Right lobe of liver (tissue), 6 donors: Measurements from ENCODE around the gene R3HDM2. TPM values are rescaled to one million over a fixed set of nuclear protein-coding genes. Genes with fewer than 3 reads are reported as not detected.

ENCODE experiments used
- ATAC-seq, 4 donors: fragments of 200-7000 bp; cut with Tn5 transposase; one replicate each; pipeline ENCODE4 v1.9.1; 2020; ENCODE audit warnings: mild to moderate bottlenecking in 4 of 4, moderate library complexity in 4 of 4
- DNase-seq, 3 donors: peaks; one replicate each; pipeline ENCODE4 v3.0.0-alpha.2; 2020
- H3K27ac ChIP-seq, 3 donors: fragments of 200-600 bp; one replicate each; pipeline ENCODE4 v1.8.0; 2022
- H3K27me3 ChIP-seq, 2 donors: fragments of 200-600 bp; one replicate each; pipeline ENCODE4 v1.8.0; 2022
- H3K36me3 ChIP-seq, 4 donors: fragments of 200-600 bp; sonication (generic) in 1 of 4; one replicate each; pipeline versions ENCODE4 v1.5.1 to v1.8.0; 2017 to 2022; ENCODE audit warnings: control low read depth in 1 of 4
- H3K4me1 ChIP-seq, 4 donors: fragments of 200-600 bp; sonication (generic) in 1 of 4; one replicate each; pipeline versions ENCODE4 v1.5.1 to v1.8.0; 2017 to 2022; ENCODE audit warnings: control low read depth in 1 of 4
- H3K4me3 ChIP-seq, 3 donors: fragments of 200-600 bp; one replicate each; pipeline ENCODE4 v1.8.0; 2022
- H3K9me3 ChIP-seq, 4 donors: fragments of 200-600 bp; sonication (generic) in 1 of 4; one replicate each; pipeline versions ENCODE4 v1.5.1 to v1.8.0; 2017 to 2022; ENCODE audit warnings: control low read depth in 1 of 4
- CTCF ChIP-seq, 4 donors: fragments of 200-600 bp in 3 of 4; fragments of 450-650 bp in 1 of 4; IDR thresholded peaks; one replicate each; pipeline versions ENCODE4 v1.5.1 to v1.8.0; 2016 to 2022; ENCODE audit warnings: antibody characterized with exemption in 4 of 4, mild to moderate bottlenecking in 2 of 4
- POLR2A ChIP-seq: fragments of 450-650 bp; IDR thresholded peaks from one replicate; pipeline ENCODE4 v1.6.1; 2017; ENCODE audit warnings: antibody characterized with exemption, mild to moderate bottlenecking
- WGBS: methylation state at CpG from one replicate; pipeline ENCODE4 v1.1.6; 2018; ENCODE audit warnings: low coverage, low lambda C conversion rate; ENCODE audit not compliant: insufficient coverage; ENCODE audit errors: missing lambda C conversion rate; 5-methylcytosine and 5-hydroxymethylcytosine counted together
- intact Hi-C, 2 donors: fragments of 100-400 bp; cut with DNase I; formaldehyde crosslinking; loops; one replicate each; pipeline versions ENCODE4 v1.11.2 to v1.14.1; 2022
- total RNA-seq, 6 experiments: library from RNA; depleted of rRNA in 2 of 6; stranded (reverse); fragments of >200 nt in 2 of 6; fragmentation: NEBNext Ultra II Directional in 3 of 6; extraction: Animal tissue kit (Norgen Biotek cat#: 25700) in 3 of 6; gene quantifications; one replicate each; pipeline versions ENCODE4 v1.1.0 to v1.2.4, GENCODE V29; 2016 to 2023
- donor health status: DM: no; HTN: yes; CAD: no.
- donor health status: DM: no; HTN: no; CAD: no.
- donor health status: DM: no; HTN: no; CAD: no.
- donor health status: DM: no; HTN: yes; CAD: no.
- donor health status: DM: no; HTN: yes; CAD: no.

R3HDM2 gene
- total RNA-seq, 6 experiments from 2014 or later = 25.3 to 48.0 (median 35.9) TPM

- H3K4me3 ChIP-seq = no peak overlapping the region
- no peak for ATAC-seq
- H3K27ac ChIP-seq = peak overlapping the region in 1 of 3 donors; percentile 77
- H3K27me3 ChIP-seq = no peaks in the 10 kb centered on the region
- WGBS = no CpG with 5 or more reads among the region's 15 CpGs
- no peaks in the 10 kb centered on the region for H3K9me3 ChIP-seq
- TF ChIP-seq CTCF (IDR thresholded peaks at IDR 0.05) = no peak
- no peak for TF ChIP-seq POLR2A
- intact Hi-C loops = no loop called here
- peaks cover 0 to 31% (median 15%) of the 10 kb centered on the region in 4 donors for H3K36me3 ChIP-seq
- peaks cover 0 to 61% (median 21%) of the 10 kb centered on the region in 4 donors for H3K4me1 ChIP-seq
- DNase-seq = peak in 1 of 3 donors; percentile 18
Observed at GRCh38 chr12:57233357-57234232, 197.2 kb downstream of the R3HDM2 start.

- ATAC-seq (peak in 1 of 4 donors; percentile 2), DNase-seq (peak in 1 of 3 donors; percentile 63)
- H3K9me3 ChIP-seq = no peaks in the 10 kb centered on the region
- no peaks in the 10 kb centered on the region for H3K27me3 ChIP-seq
- TF ChIP-seq CTCF (IDR thresholded peaks at IDR 0.05) = no peak
- intact Hi-C loops = no loop called here
- H3K4me3 ChIP-seq = peak overlapping the region; percentile 58 to 63 (median 60)
- H3K36me3 ChIP-seq = peaks cover 0 to 31% (median 15%) of the 10 kb centered on the region in 4 donors
- 46% methylated on average over 9 of the region's 19 CpGs for WGBS
- H3K4me1 ChIP-seq = peaks cover 0 to 54% (median 23%) of the 10 kb centered on the region in 4 donors
- H3K27ac ChIP-seq = peak overlapping the region in 2 of 3 donors; percentile 89 to 91
Observed at GRCh38 chr12:57232156-57232756, 198.6 kb downstream of the R3HDM2 start.

GRCh38 chr12:57231276-57232021, 199.4 kb downstream of the R3HDM2 start:
- H3K4me3 ChIP-seq = peak overlapping the region; percentile 58 to 63 (median 60)
- H3K4me1 ChIP-seq = peaks cover 0 to 54% (median 23%) of the 10 kb centered on the region in 4 donors
- DNase-seq (peak in 2 of 3 donors; percentile 84 to 89), ATAC-seq (peak in 3 of 4 donors; percentile 36 to 46 (median 41))
- peak overlapping the region; percentile 89 to 91 (median 91) for H3K27ac ChIP-seq
- TF ChIP-seq CTCF (IDR thresholded peaks at IDR 0.05) (no peak), POLR2A (peak; percentile 29)
- H3K27me3 ChIP-seq = no peaks in the 10 kb centered on the region
- H3K36me3 ChIP-seq = peaks cover 0 to 31% (median 15%) of the 10 kb centered on the region in 4 donors
- intact Hi-C loops = no loop called here
- 60% methylated on average over 1 of the region's 13 CpGs for WGBS
- no peaks in the 10 kb centered on the region for H3K9me3 ChIP-seq

GRCh38 chr12:57230381-57231155, 200.3 kb downstream of the R3HDM2 start:
- no peaks in the 10 kb centered on the region for H3K9me3 ChIP-seq
- H3K4me3 ChIP-seq = peak overlapping the region; percentile 58 to 63 (median 60)
- intact Hi-C loops = no loop called here
- TF ChIP-seq CTCF (IDR thresholded peaks at IDR 0.05) = no peak
- TF ChIP-seq POLR2A = no peak
- peaks cover 0 to 31% (median 15%) of the 10 kb centered on the region in 4 donors for H3K36me3 ChIP-seq
- H3K27ac ChIP-seq = peak overlapping the region; percentile 89 to 91 (median 91)
- peaks cover 0 to 4% of the 10 kb centered on the region in 2 donors for H3K27me3 ChIP-seq
- WGBS = 15% methylated on average over 6 of the region's 10 CpGs
- ATAC-seq (peak; percentile 3 to 69 (median 60)), DNase-seq (peak in 1 of 3 donors; percentile 87)
- H3K4me1 ChIP-seq = peaks cover 0 to 54% (median 23%) of the 10 kb centered on the region in 4 donors
